Measurements from ENCODE around the gene TIGD6.
"Not testable (repeated sequence)": the region's sequence is repeated elsewhere in the genome, so short reads cannot be mapped to it uniquely, and the experiment has no call there.

- not testable (repeated sequence) for TF ChIP-seq POLR2A (IDR thresholded peaks at IDR 0.05; ENCODE audit: low read depth, low read length); CTCF (conservative IDR thresholded peaks at IDR 0.05; ENCODE audit: low read depth, low read length); RAD21 (IDR thresholded peaks at IDR 0.05; ENCODE audit: low read length); CEBPB (IDR thresholded peaks at IDR 0.05; ENCODE audit: low read depth, low read length); MAZ (IDR thresholded peaks at IDR 0.05; ENCODE audit: borderline replicate concordance, low read depth, low read length)
These were observed 27.6 kb upstream of the TIGD6 start for GRCh38 chr5:150028047-150028446.
